Measurements from ENCODE around the gene PCDHB11.
A peak's percentile ranks its signal among the peaks of the same experiment; 100 is the strongest.
"Not testable (repeated sequence)": the region's sequence is repeated elsewhere in the genome, so short reads cannot be mapped to it uniquely, and the experiment has no call there.

The PCDHB11 gene

GRCh38 chr5:141199359-141200235 is at the start of gene PCDHB11:
Gene PCDHB11, plus strand, starts transcription at chr5:141199627. Its CDS starts 148 bp downstream, at chr5:141199775.
- DNase-seq: no peak

- no peak for DNase-seq
Measured at GRCh38 chr5:141149812-141150211, 49.6 kb upstream of the PCDHB11 start, which contains the start of gene PCDHB6. Gene PCDHB6, plus strand, starts transcription at chr5:141150057. Its CDS starts 201 bp downstream, at chr5:141150258.

- DNase-seq: no peak
Measured at GRCh38 chr5:141150224-141150992, 49.0 kb upstream of the PCDHB11 start.

GRCh38 chr5:141150993-141151325 is 48.5 kb upstream of the PCDHB11 start:
- no peak for DNase-seq

- not testable (repeated sequence) for DNase-seq
Measured at GRCh38 chr5:141151632-141152031, 47.8 kb upstream of the PCDHB11 start.

GRCh38 chr5:141152096-141152495 is 47.3 kb upstream of the PCDHB11 start:
- DNase-seq: not testable (repeated sequence)

- DNase-seq: no peak
Measured at GRCh38 chr5:141155540-141156374, 43.7 kb upstream of the PCDHB11 start.

GRCh38 chr5:141157356-141157755 is 42.1 kb upstream of the PCDHB11 start:
- DNase-seq: not testable (repeated sequence)

GRCh38 chr5:141157901-141158300 is 41.5 kb upstream of the PCDHB11 start:
- DNase-seq: not testable (repeated sequence)

- peak in 1 of 2 experiments; percentile 6 for DNase-seq
Measured at GRCh38 chr5:141172381-141173204, 26.8 kb upstream of the PCDHB11 start, which contains the start of gene PCDHB7. Gene PCDHB7, plus strand, starts transcription at chr5:141172644. Its CDS starts 192 bp downstream, at chr5:141172836.

- not testable (repeated sequence) for DNase-seq
Measured at GRCh38 chr5:141174291-141175104, 24.9 kb upstream of the PCDHB11 start.

GRCh38 chr5:141175933-141176332 is 23.5 kb upstream of the PCDHB11 start:
- no peak for DNase-seq

- not testable (repeated sequence) for DNase-seq
Measured at GRCh38 chr5:141177577-141178191, 21.7 kb upstream of the PCDHB11 start, which contains the start of gene PCDHB8. Gene PCDHB8, plus strand, starts transcription at chr5:141177790. Its CDS starts 245 bp downstream, at chr5:141178035.

- not testable (repeated sequence) for DNase-seq
Measured at GRCh38 chr5:141179371-141179770, 20.1 kb upstream of the PCDHB11 start.

- not testable (repeated sequence) for DNase-seq
Measured at GRCh38 chr5:141179876-141180275, 19.6 kb upstream of the PCDHB11 start.

- no peak for DNase-seq
Measured at GRCh38 chr5:141180313-141180712, 19.1 kb upstream of the PCDHB11 start.

- DNase-seq: no peak
Measured at GRCh38 chr5:141182248-141182647, 17.2 kb upstream of the PCDHB11 start, which contains the start of gene PCDHB16. Gene PCDHB16, plus strand, starts transcription at chr5:141182387. Its CDS starts 173 bp downstream, at chr5:141182560.

- not testable (repeated sequence) for DNase-seq
Measured at GRCh38 chr5:141184117-141184855, 15.1 kb upstream of the PCDHB11 start.

- DNase-seq: peak in 1 of 2 experiments; percentile 12
Measured at GRCh38 chr5:141186897-141187512, 12.4 kb upstream of the PCDHB11 start, which contains the start of gene PCDHB9. Gene PCDHB9, plus strand, starts transcription at chr5:141187161. Its CDS starts 158 bp downstream, at chr5:141187319.

All from stimulated activated CD4-positive, alpha-beta T cell treated with anti-CD3 and anti-CD28 coated beads, Interleukin-4, amount 100 ng/mL, for 4 hours (primary cell).